Endodermal cell (in vitro differentiated cells): Measurements from ENCODE around the gene CAMKK2. TPM values are rescaled to one million over a fixed set of nuclear protein-coding genes. Genes with fewer than 3 reads are reported as not detected.
A peak's percentile ranks its signal among the peaks of the same experiment; 100 is the strongest.

Experiments used
- DNase-seq: peaks from one replicate; pipeline ENCODE4 v3.0.0-alpha.2; 2017
- H3K27ac ChIP-seq: 2 replicates; pipeline ENCODE4 v1.5.1; 2013; ENCODE audit warnings: mild to moderate bottlenecking, low read depth, low read length, moderate library complexity
- H3K27me3 ChIP-seq: 2 replicates; pipeline ENCODE4 v1.6.1; 2013; ENCODE audit warnings: mild to moderate bottlenecking, low read length, moderate library complexity; ENCODE audit not compliant: insufficient read depth, control insufficient read depth, poor library complexity, severe bottlenecking
- H3K36me3 ChIP-seq: 2 replicates; pipeline ENCODE4 v1.7.0; 2013; ENCODE audit warnings: mild to moderate bottlenecking, low read length, moderate library complexity; ENCODE audit not compliant: control insufficient read depth, insufficient read depth
- H3K4me1 ChIP-seq: one replicate; pipeline ENCODE4 v1.7.0; 2013; ENCODE audit warnings: low read length; ENCODE audit not compliant: control insufficient read depth, insufficient read depth
- H3K4me3 ChIP-seq: 2 replicates; pipeline ENCODE4 v1.5.1; 2013; ENCODE audit warnings: mild to moderate bottlenecking, low read length, moderate library complexity
- H3K9ac ChIP-seq: 2 replicates; pipeline ENCODE4 v1.6.1; 2013; ENCODE audit warnings: mild to moderate bottlenecking, low read length, moderate library complexity; ENCODE audit not compliant: poor library complexity, severe bottlenecking; ENCODE audit errors: extremely low read depth
- H3K9me3 ChIP-seq: 2 replicates; pipeline ENCODE4 v1.6.1; 2013; ENCODE audit warnings: mild to moderate bottlenecking, low read length, moderate library complexity; ENCODE audit not compliant: control insufficient read depth
- H3K27ac Mint-ChIP-seq: 2 replicates; pipeline ENCODE4 v1.8.0; 2020; ENCODE audit warnings: mixed read lengths
- H3K27me3 Mint-ChIP-seq: 2 replicates; pipeline ENCODE4 v1.8.0; 2021; ENCODE audit warnings: mild to moderate bottlenecking, mixed read lengths; ENCODE audit not compliant: insufficient read depth
- H3K36me3 Mint-ChIP-seq: 2 replicates; pipeline ENCODE4 v1.8.0; 2020; ENCODE audit warnings: low read depth, mixed read lengths
- H3K4me1 Mint-ChIP-seq: 2 replicates; pipeline ENCODE4 v1.8.0; 2020; ENCODE audit warnings: mixed read lengths
- H3K4me3 Mint-ChIP-seq: 2 replicates; pipeline ENCODE4 v1.8.0; 2020; ENCODE audit warnings: mild to moderate bottlenecking, moderate library complexity, mixed read lengths
- H3K9me3 Mint-ChIP-seq: 2 replicates; pipeline ENCODE4 v1.8.0; 2020; ENCODE audit warnings: mild to moderate bottlenecking, mixed read lengths
- WGBS, 2 experiments: methylation state at CpG; one replicate each; pipeline versions ENCODE4 v1.1.5 to v1.1.7; 2013; ENCODE audit warnings: missing lambda C conversion rate in 2 of 2, mixed read lengths in 1 of 2; ENCODE audit not compliant: insufficient coverage in 1 of 2, insufficient read length in 1 of 2; 5-methylcytosine and 5-hydroxymethylcytosine counted together
- total RNA-seq, 2 donors: library from RNA; stranded (reverse); fragmentation: NEBNext Ultra II Directional in 1 of 2; extraction: Animal tissue kit (Norgen Biotek cat#: 25700) in 1 of 2; gene quantifications; 2 replicates in 1 of 2; 3 replicates in 1 of 2; pipeline ENCODE4 v1.2.1, GENCODE V29; 2021
- TF ChIP-seq, protein P1 (sequence below): fragments of 200-600 bp; sonication (generic); conservative IDR thresholded peaks from 2 replicates; pipeline ENCODE4 v1.5.0; 2021; ENCODE audit warnings: antibody characterized with exemption, mild to moderate bottlenecking

The CAMKK2 gene
- total RNA-seq, 2 donors from 2014 or later: 95.8 to 113 TPM

GRCh38 chr12:121285856-121286255 is 10.7 kb downstream of the CAMKK2 start:
- Histone ChIP-seq H3K36me3 (peaks cover 8% of the 10 kb centered on the region), H3K9me3 (no peaks in the 10 kb centered on the region), H3K4me3 (no peak overlapping the region), H3K27me3 (no peaks in the 10 kb centered on the region), H3K4me1 (peaks cover 11% of the 10 kb centered on the region), H3K27ac (no peak overlapping the region), H3K9ac (no peak overlapping the region)
- no peak for DNase-seq
- Mint-ChIP-seq H3K4me1 (peaks cover 28% of the 10 kb centered on the region), H3K36me3 (peaks cover 34% of the 10 kb centered on the region), H3K4me3 (no peak overlapping the region), H3K27ac (no peak overlapping the region), H3K9me3 (no peaks in the 10 kb centered on the region), H3K27me3 (no peaks in the 10 kb centered on the region)
- TF ChIP-seq, protein P1, sequence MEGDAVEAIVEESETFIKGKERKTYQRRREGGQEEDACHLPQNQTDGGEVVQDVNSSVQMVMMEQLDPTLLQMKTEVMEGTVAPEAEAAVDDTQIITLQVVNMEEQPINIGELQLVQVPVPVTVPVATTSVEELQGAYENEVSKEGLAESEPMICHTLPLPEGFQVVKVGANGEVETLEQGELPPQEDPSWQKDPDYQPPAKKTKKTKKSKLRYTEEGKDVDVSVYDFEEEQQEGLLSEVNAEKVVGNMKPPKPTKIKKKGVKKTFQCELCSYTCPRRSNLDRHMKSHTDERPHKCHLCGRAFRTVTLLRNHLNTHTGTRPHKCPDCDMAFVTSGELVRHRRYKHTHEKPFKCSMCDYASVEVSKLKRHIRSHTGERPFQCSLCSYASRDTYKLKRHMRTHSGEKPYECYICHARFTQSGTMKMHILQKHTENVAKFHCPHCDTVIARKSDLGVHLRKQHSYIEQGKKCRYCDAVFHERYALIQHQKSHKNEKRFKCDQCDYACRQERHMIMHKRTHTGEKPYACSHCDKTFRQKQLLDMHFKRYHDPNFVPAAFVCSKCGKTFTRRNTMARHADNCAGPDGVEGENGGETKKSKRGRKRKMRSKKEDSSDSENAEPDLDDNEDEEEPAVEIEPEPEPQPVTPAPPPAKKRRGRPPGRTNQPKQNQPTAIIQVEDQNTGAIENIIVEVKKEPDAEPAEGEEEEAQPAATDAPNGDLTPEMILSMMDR: no peak
- 83 to 100% methylated on average over 1 of the region's 1 CpG for WGBS, 2 experiments

- Histone ChIP-seq H3K9ac (no peak overlapping the region), H3K9me3 (no peaks in the 10 kb centered on the region), H3K27ac (no peak overlapping the region), H3K36me3 (peaks cover 1% of the 10 kb centered on the region), H3K4me3 (no peak overlapping the region), H3K27me3 (no peaks in the 10 kb centered on the region), H3K4me1 (peaks cover 12% of the 10 kb centered on the region)
- DNase-seq: peak; percentile 54
- Mint-ChIP-seq H3K4me3 (no peak overlapping the region), H3K27me3 (no peaks in the 10 kb centered on the region), H3K27ac (peak overlapping the region; percentile 79), H3K9me3 (no peaks in the 10 kb centered on the region), H3K4me1 (peaks cover 36% of the 10 kb centered on the region), H3K36me3 (peaks cover 28% of the 10 kb centered on the region)
- WGBS, 2 experiments: 93 to 96% methylated on average over 14 of the region's 14 CpGs
- TF ChIP-seq, protein P1: no peak
Observed at GRCh38 chr12:121284551-121285390, 11.7 kb downstream of the CAMKK2 start.

DNA sequence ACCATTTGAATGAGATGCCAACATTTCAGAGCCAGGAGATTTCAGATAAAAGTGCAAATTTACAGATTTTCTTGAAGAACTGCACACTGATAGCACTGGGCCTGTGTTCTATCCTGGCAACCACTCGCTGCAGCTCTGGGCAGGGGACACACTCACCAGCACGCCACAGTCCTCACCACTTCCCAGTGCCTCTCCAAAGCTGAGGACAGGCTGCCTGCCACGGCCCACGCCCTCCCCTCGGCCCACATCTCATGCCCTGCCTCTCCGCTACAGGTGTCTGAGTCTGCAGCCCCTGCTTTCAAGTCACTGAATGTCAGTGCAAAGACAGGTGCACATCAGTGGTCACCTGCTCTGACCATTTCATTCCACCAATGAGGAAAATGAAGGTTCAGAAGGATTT is 12.7 kb downstream of the CAMKK2 start:
- peaks cover 14% of the 10 kb centered on the region for H3K4me1 ChIP-seq
- WGBS, 2 experiments: 92 to 98% methylated on average over 5 to 6 of the region's 6 CpGs
- peak; percentile 52 for DNase-seq
- no peaks in the 10 kb centered on the region for H3K27me3 ChIP-seq
- Mint-ChIP-seq H3K4me3 (no peak overlapping the region), H3K27ac (peak overlapping the region; percentile 55), H3K9me3 (no peaks in the 10 kb centered on the region), H3K4me1 (peaks cover 41% of the 10 kb centered on the region), H3K36me3 (peaks cover 34% of the 10 kb centered on the region), H3K27me3 (no peaks in the 10 kb centered on the region)
- H3K9ac ChIP-seq: no peak overlapping the region
- TF ChIP-seq, protein P1: no peak
- no peaks in the 10 kb centered on the region for H3K9me3 ChIP-seq
- no peak overlapping the region for H3K4me3 ChIP-seq
- H3K27ac ChIP-seq: no peak overlapping the region
- H3K36me3 ChIP-seq: peaks cover 3% of the 10 kb centered on the region
